ENCODE results near the gene DNAAF8.

The DNAAF8 gene

DNA sequence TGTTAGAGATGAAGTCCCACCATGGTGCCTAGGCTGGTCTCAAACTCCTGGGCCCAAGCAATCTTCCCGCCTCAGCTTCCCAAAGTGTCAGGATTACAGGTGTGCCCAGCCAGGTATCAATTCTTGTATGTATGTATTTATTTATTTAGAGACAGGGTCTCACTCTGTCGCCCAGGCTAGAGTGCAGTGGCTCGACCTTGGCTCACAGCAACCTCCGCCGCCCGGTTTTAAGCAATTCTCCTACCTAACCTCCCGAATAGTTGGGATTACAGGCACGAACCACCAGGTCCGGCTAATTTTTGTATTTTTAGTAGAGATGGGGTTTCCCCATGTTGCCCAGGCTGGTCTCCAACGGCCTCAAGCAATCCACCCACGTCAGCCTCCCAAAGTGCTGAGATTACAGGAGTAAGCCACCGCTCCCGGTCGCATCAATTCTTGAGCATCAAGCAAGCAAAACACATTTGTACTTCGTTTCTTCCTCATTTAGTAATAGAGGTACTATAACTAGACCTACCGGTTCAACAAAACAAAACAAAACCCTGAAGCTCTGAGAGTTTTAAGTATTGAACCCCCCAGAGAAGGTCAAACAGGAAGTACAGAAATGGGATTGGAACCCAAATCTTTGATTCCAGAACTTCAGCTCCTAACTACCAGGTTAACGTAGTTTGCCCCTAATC, 33.7 kb downstream of the DNAAF8 start:
- Histone ChIP-seq H2AFZ (ENCODE audit: low read length) (peak overlapping the region; percentile 69), H3K4me1 (ENCODE audit: low read length) (peaks cover 10% of the 10 kb centered on the region; the same call in 1 of the 2 replicates), H3K9me2 (replicated peaks; ENCODE audit: insufficient read depth, low read length) (no peaks in the 10 kb centered on the region), H3K4me2 (ENCODE audit: low read depth, low read length) (peak overlapping the region; percentile 94), H3K79me2 (ENCODE audit: low read length) (peaks cover 19% of the 10 kb centered on the region), H3K36me3 (replicated peaks; ENCODE audit: insufficient read depth, low read length) (no peaks in the 10 kb centered on the region), H3F3A (ENCODE audit: insufficient read depth, low read length) (peaks cover 17% of the 10 kb centered on the region; the same call in 1 of the 2 replicates), H3K27me3 (replicated peaks; ENCODE audit: insufficient read depth, low read length) (no peaks in the 10 kb centered on the region), H3K4me3 (ENCODE audit: low read length) (peak overlapping the region; percentile 62), H4K20me1 (ENCODE audit: insufficient read depth, low read length) (no peaks in the 10 kb centered on the region), H3K27ac (ENCODE audit: low read length) (no peak overlapping the region), H3K9ac (ENCODE audit: low read length) (peak overlapping the region; percentile 10; the same call in 1 of the 2 replicates), H3K9me3 (replicated peaks; ENCODE audit: insufficient read depth, low read length) (no peaks in the 10 kb centered on the region)
- DNase-seq, result peak; percentile 16
- TF ChIP-seq, protein P1, sequence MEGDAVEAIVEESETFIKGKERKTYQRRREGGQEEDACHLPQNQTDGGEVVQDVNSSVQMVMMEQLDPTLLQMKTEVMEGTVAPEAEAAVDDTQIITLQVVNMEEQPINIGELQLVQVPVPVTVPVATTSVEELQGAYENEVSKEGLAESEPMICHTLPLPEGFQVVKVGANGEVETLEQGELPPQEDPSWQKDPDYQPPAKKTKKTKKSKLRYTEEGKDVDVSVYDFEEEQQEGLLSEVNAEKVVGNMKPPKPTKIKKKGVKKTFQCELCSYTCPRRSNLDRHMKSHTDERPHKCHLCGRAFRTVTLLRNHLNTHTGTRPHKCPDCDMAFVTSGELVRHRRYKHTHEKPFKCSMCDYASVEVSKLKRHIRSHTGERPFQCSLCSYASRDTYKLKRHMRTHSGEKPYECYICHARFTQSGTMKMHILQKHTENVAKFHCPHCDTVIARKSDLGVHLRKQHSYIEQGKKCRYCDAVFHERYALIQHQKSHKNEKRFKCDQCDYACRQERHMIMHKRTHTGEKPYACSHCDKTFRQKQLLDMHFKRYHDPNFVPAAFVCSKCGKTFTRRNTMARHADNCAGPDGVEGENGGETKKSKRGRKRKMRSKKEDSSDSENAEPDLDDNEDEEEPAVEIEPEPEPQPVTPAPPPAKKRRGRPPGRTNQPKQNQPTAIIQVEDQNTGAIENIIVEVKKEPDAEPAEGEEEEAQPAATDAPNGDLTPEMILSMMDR (IDR thresholded peaks at IDR 0.05; ENCODE audit: low read length), result no peak
- TF ChIP-seq EZH2 (optimal IDR thresholded peaks at IDR 0.05; ENCODE audit: low read depth, low read length) (no peak), EZH2phosphoT487 (IDR thresholded peaks at IDR 0.05; ENCODE audit: low read length) (no peak)

DNA sequence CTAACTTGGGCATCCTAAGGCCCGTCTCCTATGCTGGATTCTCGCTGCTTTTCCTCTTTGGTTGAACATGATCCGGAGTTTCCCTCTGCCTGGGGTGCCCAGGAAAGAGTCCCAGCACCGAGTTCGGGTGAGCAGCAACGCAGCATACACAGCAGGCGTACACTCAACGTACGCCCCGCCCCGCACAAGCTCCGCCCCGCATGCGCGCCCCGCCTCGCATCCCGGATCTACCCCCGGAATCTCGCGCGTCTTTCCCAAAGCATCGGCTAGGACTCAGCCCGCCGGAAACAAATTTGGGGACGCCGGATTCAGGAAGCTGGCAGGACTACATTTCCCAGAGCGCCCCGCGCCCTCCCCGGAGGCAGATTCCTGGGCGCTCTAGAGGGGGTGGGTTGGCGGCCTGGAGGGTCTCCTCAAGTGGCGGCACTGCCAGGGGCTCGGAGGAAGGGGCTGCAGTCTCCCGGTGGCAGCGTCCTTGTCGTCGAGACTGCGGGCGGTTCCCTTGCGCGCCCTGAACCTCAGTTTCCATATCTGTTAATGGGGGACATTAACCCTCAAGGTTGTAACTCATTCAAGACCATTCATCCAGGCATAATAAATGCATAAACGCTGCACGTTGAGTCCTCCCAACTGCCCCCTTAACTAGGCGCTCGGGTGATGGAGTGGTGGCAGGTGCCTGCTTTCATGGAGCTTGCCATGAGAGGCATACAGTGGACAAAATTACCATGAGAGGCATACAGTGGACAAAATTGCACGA, 34.4 kb downstream of the DNAAF8 start:
- peaks cover 17% of the 10 kb centered on the region; the same call in 1 of the 2 replicates for H3F3A ChIP-seq (ENCODE audit: insufficient read depth, low read length)
- H3K9me2 ChIP-seq (replicated peaks; ENCODE audit: insufficient read depth, low read length), result no peaks in the 10 kb centered on the region
- H3K36me3 ChIP-seq (replicated peaks; ENCODE audit: insufficient read depth, low read length), result no peaks in the 10 kb centered on the region
- TF ChIP-seq, protein P1 (IDR thresholded peaks at IDR 0.05; ENCODE audit: low read length), result no peak
- TF ChIP-seq EZH2phosphoT487 (IDR thresholded peaks at IDR 0.05; ENCODE audit: low read length), result no peak
- no peak for TF ChIP-seq EZH2 (optimal IDR thresholded peaks at IDR 0.05; ENCODE audit: low read depth, low read length)
- peak overlapping the region; percentile 69 for H2AFZ ChIP-seq (ENCODE audit: low read length)
- H3K4me3 ChIP-seq (ENCODE audit: low read length), result peak overlapping the region; percentile 62
- DNase-seq, result peak; percentile 73
- H3K27ac ChIP-seq (ENCODE audit: low read length), result no peak overlapping the region
- peaks cover 10% of the 10 kb centered on the region; the same call in 1 of the 2 replicates for H3K4me1 ChIP-seq (ENCODE audit: low read length)
- no peaks in the 10 kb centered on the region for H3K9me3 ChIP-seq (replicated peaks; ENCODE audit: insufficient read depth, low read length)
- H4K20me1 ChIP-seq (ENCODE audit: insufficient read depth, low read length), result no peaks in the 10 kb centered on the region
- peak overlapping the region; percentile 10; the same call in 1 of the 2 replicates for H3K9ac ChIP-seq (ENCODE audit: low read length)
- no peaks in the 10 kb centered on the region for H3K27me3 ChIP-seq (replicated peaks; ENCODE audit: insufficient read depth, low read length)
- H3K79me2 ChIP-seq (ENCODE audit: low read length), result peaks cover 19% of the 10 kb centered on the region
- H3K4me2 ChIP-seq (ENCODE audit: low read depth, low read length), result peak overlapping the region; percentile 94

GRCh38 chr16:4769306-4769638, 34.9 kb downstream of the DNAAF8 start:
- H3K9me3 ChIP-seq (replicated peaks; ENCODE audit: insufficient read depth, low read length), result no peaks in the 10 kb centered on the region
- 0 out of 2 replicates have a peak overlapping the region, but pooled peaks have one; percentile 62 for H3K4me3 ChIP-seq (ENCODE audit: low read length)
- H3K79me2 ChIP-seq (ENCODE audit: low read length), result peaks cover 19% of the 10 kb centered on the region
- no peaks in the 10 kb centered on the region for H4K20me1 ChIP-seq (ENCODE audit: insufficient read depth, low read length)
- H2AFZ ChIP-seq (ENCODE audit: low read length), result peak overlapping the region; percentile 69
- TF ChIP-seq EZH2phosphoT487 (IDR thresholded peaks at IDR 0.05; ENCODE audit: low read length) (no peak), EZH2 (optimal IDR thresholded peaks at IDR 0.05; ENCODE audit: low read depth, low read length) (no peak)
- TF ChIP-seq, protein P1 (IDR thresholded peaks at IDR 0.05; ENCODE audit: low read length), result no peak
- no peaks in the 10 kb centered on the region for H3K36me3 ChIP-seq (replicated peaks; ENCODE audit: insufficient read depth, low read length)
- peaks cover 17% of the 10 kb centered on the region; the same call in 1 of the 2 replicates for H3F3A ChIP-seq (ENCODE audit: insufficient read depth, low read length)
- H3K9me2 ChIP-seq (replicated peaks; ENCODE audit: insufficient read depth, low read length), result no peaks in the 10 kb centered on the region
- H3K4me2 ChIP-seq (ENCODE audit: low read depth, low read length), result no peak overlapping the region; the same call in 1 of the 2 replicates
- H3K4me1 ChIP-seq (ENCODE audit: low read length), result peaks cover 10% of the 10 kb centered on the region; the same call in 1 of the 2 replicates
- H3K9ac ChIP-seq (ENCODE audit: low read length), result no peak overlapping the region
- no peak overlapping the region for H3K27ac ChIP-seq (ENCODE audit: low read length)
- DNase-seq, result no peak
- no peaks in the 10 kb centered on the region for H3K27me3 ChIP-seq (replicated peaks; ENCODE audit: insufficient read depth, low read length)

Data from MM.1S (cell line).